SH-SY5Y (cell line): ENCODE results near the gene OSBPL5.

Experiments used
- GATA2 ChIP-seq: IDR thresholded peaks from 2 replicates; pipeline ENCODE4 v1.6.1; 2011; ENCODE audit warnings: mild to moderate bottlenecking, low read depth, low read length
- GATA3 ChIP-seq: IDR thresholded peaks from 2 replicates; pipeline ENCODE4 v1.6.1; 2011; ENCODE audit warnings: low read depth, mild to moderate bottlenecking, low read length, moderate library complexity

OSBPL5 gene

DNA sequence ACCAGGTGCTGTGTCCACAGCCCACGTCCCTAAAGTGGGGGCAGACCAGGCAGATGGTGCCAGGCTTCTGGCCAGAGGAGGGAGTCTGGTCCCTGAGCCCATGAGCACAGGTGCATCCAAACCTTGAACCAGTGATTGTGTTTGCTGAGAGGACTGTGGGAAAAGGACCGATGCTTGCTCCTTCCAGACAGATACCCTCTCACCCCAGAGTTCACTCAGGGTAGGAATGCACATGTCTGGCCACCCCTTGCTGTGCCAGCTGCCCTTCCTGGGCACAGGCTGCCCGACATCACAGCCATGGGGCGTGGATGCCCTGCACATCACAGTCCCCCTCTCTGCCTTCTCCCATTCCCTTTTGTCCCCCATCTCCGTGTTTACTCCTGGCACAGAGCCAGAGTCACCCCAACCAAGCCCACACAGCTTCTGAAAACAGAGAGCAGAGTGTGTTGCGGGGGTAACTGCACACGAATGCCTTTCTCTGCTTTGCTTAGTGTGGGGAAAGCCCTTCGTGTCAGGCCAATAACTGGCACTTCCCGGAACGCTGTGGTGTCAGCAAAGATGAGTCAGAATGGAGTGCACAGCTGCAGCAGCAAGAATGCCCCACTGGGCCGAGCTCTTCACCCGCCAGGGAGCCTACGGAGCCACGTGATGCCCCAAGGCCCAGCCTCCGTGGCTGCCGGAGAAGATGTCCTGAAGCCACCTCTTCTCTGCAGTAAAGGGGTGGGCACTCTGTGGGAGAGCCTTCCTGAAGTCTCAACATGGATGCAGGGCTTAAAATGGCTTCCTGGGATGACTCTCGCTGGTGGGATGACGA is 115.5 kb downstream of the OSBPL5 start:
- TF ChIP-seq GATA3 = no peak
- TF ChIP-seq GATA2 = no peak

DNA sequence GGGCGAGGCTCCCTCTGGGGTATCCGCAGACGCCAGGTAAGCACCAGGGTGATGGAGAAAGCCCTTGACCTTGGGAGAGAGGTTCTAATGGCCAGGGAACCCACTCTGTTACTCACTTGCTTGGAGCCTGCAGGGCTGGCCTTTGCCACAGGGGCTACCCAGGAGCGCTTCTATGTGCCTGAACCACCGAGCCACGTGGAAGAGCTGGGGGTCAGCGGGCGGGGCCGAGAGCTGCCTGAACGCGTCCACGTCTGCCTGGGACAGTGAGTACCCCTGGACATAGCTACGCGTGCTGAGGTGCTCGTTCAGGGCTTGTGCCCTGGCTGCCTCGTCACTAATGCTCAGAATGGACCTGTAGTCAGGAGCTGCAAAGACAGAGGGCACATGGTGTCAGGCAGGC is 117.5 kb downstream of the OSBPL5 start:
- TF ChIP-seq GATA3 (no peak), GATA2 (no peak)

DNA sequence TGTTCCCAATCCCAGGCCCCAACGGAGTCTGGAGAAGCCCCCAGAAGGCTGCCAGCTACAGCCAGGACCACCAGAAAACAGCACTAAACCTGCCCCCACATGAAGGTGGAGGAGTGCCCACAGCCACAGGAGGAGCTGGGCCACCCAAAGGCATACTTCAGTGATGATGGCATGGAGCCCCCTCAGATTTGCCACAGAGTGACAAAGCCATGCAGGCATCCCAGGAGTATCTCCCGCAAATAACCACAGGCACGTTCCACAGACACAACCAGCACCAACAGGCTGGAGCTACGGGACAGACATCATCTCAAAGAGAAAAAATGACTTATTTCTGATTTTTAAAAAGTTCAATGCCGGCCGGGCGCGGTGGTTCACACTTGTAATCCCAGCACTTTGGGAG is 118.5 kb downstream of the OSBPL5 start:
- TF ChIP-seq GATA3 (no peak), GATA2 (no peak)

DNA sequence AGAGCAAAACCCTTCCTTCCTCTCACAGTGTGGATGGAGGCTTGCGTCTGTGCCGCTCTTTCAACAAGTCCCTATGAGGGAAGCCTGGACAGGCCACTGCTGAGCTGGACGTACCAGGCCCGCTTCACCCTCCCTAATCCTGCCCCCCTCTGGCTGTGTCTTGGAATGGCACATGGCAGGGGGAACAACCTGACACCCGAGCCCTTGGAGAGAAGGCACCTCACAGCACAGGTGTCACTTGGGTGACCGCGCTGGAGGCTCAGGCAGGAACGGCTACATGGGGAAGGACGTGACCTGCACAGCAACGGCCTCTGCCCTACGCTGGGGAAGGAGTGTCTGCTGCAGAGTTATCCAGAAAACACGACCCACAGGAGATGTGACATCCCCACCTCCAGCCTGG is 118.9 kb downstream of the OSBPL5 start:
- TF ChIP-seq GATA2 (no peak), GATA3 (no peak)

- no peak for TF ChIP-seq GATA2
- TF ChIP-seq GATA3 = no peak
Observed at GRCh38 chr11:3044915-3045314, 120.2 kb downstream of the OSBPL5 start.

DNA sequence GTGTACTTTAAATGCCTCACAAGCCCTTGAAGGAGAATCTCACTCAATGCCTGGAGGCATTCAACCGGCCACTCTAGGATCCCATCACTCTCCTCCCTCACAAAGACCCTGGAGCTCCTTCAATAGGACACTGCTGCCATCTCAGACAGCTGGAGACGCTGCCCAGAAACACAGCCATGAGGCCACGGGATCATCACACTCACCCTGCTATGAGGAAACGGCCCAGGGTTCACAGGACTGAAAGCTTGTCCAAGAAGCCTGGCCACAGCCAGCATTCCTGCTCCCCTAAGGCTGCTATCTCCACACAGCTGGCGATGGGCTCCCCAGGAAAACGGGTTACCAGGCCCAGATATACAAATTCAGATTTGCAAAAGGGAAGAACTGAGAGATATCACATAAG is 121.1 kb downstream of the OSBPL5 start:
- TF ChIP-seq GATA2 (no peak), GATA3 (no peak)

DNA sequence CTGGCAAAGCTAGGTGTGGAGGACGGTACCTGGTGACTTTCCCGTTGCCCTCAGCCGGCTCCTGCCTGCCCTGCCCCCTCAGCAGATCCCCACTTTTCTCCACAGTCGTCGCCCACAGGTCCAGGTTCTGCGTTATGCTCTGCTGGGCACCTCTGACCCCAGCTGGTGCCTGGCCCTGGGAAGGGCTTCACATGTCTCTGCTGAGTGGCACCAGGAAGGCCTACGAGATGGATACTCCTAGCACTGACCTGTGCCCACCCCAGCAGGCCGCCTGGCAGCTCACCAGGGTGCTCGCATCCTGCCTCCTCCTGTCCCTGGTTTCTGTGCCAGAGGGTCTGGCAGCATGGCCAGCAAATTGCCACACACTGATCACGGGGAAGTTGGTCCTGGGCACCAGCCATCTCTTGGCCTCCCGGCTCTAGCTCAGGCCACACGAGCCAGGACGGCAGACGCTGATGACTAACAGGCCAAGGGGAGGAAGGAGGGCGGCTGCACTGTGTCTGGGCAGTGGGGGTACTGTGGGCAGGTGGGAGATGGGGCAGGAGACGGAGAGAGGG is 121.7 kb downstream of the OSBPL5 start:
- no peak for TF ChIP-seq GATA3
- TF ChIP-seq GATA2 = no peak

DNA sequence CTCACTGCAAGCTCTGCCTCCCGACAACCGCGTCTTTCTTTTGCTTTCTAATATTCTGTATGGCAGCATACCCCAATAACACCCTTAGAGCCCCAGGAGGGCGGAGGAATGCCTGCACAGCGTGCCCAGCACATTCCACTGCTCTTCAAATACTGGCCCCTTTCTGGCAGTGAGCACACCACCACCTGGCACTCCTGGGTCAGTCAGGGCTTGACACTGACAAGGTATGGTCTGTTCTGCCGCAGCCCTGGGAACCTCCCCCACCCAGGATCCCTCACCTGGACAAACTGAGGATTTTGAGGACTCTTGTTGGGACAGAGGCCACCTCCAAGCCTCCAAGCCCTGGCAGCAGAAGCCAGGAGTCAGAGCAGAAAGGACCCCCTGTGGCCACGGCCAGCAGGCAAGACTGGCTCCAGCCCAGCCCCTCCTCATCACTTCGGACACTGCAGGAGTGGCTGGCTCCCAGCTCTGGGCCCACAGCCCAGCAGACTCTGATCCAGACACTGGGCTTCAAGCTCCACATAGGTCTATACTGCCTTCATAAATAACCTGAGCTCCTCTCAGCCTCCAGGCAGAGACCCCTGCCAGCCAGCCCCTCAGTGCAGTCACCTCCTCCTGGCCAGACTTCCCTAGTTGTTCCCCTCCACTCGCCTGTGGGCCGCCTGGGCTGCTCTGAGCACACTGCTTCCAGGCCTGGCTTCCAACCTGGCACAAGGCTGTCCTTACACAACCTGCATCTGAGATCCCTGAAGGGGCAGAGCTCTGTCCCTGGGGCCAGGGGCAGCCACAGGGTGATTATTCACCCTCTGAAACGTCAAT is 122.4 kb downstream of the OSBPL5 start:
- TF ChIP-seq GATA2 (no peak), GATA3 (no peak)

- TF ChIP-seq GATA3 = no peak
- TF ChIP-seq GATA2 = no peak
Observed at GRCh38 chr11:3041699-3042441, 123.2 kb downstream of the OSBPL5 start.

DNA sequence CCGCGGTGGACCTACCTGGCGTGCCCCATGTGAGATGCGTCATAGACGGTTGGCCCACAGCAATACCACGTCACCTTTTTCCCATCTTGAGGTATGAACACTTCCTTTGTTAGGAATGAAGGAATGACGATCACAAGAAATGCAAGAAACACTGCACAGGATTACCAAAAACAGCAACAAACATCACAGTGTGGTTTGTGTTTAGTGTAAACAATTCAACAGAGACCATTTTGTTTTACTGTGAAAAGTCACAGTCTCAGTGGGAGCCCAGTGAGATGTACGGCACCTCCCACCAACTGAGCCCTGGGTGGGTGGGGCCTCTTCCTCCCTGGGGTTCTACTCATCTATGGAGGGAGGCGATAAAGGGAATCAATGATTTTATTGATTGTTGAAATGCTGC is 124.2 kb downstream of the OSBPL5 start:
- TF ChIP-seq GATA2 = no peak
- TF ChIP-seq GATA3 = no peak

DNA sequence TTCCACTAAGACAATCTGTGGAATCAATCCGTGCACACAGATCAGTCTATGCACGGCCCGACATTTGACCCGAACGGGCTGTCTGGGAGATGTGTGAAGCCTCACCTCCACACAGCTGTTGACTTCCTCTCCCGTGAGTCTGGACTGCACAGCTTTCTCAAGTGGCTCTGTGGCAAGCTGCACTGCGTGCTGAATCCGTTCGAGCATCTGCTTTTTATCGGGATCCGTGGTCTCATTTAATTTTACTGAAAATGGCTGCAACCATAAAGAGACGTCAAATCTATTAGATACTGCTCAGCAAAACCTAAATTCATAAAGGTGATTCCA is 127.2 kb downstream of the OSBPL5 start:
- TF ChIP-seq GATA3 (no peak), GATA2 (no peak)
